Stimulated activated CD4-positive, alpha-beta T cell treated with anti-CD3 and anti-CD28 coated beads, Interleukin-1b, Interleukin-23, amount 100 ng/mL, for 1 hour (primary cell): ENCODE measurements around the gene DAB2IP.
"Not testable (repeated sequence)": the region's sequence is repeated elsewhere in the genome, so short reads cannot be mapped to it uniquely, and the experiment has no call there.

Experiments
- DNase-seq, 2 donors: peaks; one replicate each; pipeline ENCODE4 v3.0.0-alpha.2; 2020; ENCODE audit warnings: low read depth in 2 of 2

Gene DAB2IP

GRCh38 chr9:121651295-121652020 is at the start of gene DAB2IP:
TSS of gene DAB2IP (plus strand) at chr9:121651634. CDS start at chr9:121651776, 142 bp downstream.
- no peak for DNase-seq

GRCh38 chr9:121603028-121603427 is 48.4 kb upstream of the DAB2IP start:
- DNase-seq = no peak

- no peak for DNase-seq
These were observed 47.2 kb upstream of the DAB2IP start for GRCh38 chr9:121604242-121604641.

DNA sequence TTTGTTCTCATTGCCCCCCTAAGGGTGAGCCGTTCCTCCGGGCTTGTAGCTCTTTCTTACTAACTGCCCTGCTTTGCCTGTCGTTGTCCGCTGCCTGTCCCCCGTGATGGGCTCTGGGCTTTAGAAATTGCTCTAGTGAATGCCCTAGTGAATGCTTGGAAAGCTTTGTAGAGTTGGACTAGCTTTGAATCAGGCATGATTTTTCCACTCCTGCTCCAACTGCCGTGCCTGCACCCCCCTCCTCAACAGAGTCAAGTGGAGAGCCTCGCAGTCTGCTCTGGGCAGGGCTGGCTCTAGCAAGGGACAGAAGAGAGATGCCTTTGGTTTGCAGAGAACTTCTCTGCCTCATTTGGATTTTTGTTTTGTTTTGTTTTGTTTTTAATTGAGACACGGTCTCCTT is 46.8 kb upstream of the DAB2IP start:
- DNase-seq = no peak

DNA sequence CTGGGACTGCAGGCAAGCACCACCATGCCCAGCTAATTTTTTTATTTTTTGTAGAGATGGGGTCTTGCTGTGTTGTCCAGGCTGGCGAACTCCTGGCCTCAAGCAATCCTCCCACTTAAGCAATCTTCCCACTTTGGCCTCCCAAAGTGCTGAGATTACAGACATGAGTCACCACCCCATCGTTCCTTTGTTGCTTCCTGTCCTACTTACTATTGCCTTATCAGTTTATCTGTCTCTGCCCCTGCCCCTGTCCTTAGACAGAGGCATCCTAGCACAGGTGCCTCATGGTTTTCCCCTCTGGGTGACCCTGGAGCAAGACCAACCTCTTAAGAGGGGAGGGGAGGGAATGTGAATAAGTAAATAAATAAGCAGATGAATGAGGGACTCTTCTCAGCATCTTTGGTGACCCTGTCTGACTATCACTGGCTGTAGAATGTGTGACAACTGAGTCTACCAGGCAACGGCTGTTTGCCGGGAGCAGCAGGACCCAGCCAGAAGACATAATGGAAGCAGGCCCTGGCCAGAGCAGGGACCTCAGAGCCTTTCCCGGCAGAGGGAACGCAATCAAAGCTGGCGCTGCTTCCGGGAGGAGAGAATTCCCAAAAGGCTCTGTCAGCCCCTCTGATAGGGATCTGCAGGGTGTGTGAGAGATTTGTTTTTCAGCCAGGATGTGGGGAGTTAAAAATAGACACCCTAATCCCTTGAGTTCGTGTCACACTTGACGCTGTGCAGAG is 43.8 kb upstream of the DAB2IP start:
- DNase-seq = no peak

GRCh38 chr9:121608168-121608853 is 43.1 kb upstream of the DAB2IP start:
- DNase-seq = no peak

DNA sequence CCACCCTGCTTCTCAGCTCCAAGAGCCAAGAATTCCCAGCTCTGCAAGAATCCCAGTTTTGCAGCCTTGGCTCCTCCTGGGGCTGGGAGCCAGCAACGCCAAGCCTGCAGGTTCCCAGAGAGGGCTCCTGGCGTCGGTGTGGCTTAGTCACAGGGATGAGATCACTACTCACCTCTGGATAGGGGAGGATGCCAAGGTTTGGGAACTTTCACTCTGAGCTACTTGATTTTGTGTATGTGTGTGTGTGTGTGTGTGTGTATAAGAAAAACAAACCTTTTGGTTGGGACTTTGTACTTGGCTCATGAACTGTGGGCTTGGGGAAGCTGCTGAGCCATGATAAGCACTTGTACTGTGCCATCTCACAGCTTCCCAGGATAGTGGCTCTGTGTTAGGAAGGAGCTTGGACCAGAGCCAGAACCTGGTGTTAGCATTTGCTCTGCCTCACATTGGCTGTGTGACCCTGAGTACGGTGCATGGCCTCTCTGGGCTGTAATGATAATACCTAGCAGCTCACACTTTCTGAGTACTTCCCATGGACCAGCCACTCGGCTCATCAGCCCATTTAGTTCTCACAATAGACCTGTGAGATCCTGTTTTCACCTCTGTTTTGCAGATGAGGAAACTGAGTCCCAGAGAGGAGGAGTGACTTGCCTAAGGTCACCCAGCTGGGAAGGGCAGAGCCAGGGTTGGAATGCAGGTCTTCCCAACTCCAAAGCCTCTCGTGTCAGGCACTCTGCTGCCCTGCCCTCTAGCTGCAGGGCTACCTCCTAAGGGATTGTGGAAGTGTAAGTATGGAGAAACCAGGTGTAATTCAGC is 41.4 kb upstream of the DAB2IP start:
- DNase-seq = no peak

DNA sequence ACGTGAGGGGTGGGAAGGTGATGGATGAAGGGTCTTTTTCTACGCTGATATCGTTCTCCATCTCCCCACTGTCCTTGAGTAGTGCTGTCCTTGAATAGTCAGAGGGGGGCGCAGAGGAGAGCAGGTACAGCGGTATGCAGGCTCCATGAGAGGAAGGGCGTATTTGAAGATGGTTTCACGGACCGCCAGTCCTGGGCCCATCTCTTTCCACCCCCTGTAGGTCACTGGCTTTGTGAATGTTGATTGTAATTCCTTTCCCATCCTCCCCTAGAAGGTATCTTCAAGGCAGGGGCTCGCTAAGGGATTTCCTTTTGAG is 40.8 kb upstream of the DAB2IP start:
- DNase-seq = no peak

DNA sequence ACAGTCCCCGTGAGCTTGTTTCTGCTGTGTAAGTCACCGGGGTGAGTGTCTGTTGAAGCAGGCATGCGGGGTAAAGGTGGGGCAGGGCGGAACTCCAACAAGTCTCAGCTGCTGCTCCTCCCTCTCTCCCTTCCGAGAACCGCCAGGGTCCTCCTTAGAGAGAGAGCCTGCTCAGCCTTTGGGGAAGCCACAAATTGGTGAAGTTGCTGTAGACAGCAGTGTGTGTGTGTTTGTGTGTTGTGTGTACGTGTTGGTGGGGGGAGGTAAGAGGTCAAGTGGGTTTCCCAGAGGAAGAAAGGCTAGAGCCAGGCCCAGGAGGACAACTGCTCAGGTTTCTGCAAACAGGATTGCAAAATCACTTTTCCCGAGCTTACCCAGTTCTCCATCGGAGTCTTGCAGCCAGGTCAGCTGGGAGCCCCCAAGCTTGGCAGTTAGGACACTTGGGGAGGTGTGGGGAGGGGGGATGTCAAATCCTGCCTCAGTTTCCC is 38.9 kb upstream of the DAB2IP start:
- DNase-seq = no peak

DNA sequence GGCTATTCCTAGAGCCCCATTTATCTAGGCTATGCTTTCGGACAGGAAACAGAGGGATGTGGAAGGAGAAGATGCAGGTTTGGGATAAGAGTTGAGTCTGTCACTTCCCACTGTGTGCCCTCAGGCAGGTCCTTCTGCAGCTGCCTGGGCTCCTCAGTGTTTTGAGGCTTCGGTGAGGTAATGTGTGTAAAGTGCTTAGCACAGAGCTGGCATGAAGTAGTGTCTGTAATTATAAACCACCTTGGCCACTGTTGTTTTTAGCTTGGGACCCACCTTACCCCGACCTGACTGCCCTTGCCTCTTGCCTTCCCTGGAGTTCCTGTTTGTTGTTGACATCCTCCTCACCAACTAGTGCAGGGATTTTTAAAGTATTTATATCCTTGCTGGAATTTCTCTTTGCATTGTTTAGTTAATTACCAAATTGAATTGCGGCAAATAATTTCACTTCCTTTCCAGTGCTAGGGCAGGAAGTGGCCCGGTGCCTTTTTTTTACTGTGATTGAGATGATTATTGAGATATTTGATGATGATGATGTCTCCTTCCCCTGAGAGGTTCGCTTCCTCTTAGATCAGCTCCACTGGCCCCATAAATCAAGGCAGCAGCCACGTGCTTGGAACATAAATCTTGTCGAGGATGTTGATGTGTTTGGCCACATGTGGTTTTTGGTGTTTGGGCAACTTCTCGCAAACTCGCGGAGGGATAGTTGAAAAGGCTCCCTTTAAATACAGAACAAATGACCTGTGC is 38.3 kb upstream of the DAB2IP start:
- no peak for DNase-seq

DNA sequence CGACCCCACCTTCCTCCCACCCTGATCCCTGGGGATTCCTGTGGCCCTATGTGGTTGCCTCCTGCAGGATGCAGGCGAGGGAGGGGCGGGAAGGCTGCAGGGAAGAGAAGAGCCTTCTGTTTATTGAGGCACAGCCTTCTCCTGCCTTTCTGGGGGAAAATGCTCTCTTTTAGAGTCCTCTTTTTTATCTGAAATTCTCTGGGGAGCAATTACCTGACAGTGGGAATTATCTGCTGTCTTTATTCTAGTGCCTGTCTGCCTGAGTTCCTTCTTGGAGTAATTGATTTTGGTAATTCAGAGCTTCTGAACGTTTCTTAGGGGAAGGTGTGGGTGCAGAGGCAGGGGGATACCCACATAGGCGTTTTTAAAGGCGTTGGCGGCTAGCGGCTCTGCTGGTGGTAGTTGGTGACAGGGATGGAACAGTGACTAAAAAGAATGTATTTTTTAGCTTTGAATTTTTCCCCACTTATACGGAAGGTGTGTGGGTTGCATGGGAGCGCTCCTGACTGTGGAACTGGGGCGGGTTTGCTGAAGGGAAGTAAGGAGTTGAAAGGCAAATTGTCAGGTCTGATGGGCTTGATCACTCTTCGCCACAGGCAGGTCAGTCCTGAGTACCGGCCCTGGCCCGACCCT is 35.2 kb upstream of the DAB2IP start:
- no peak for DNase-seq

GRCh38 chr9:121618504-121618903 is 32.9 kb upstream of the DAB2IP start:
- no peak for DNase-seq

DNA sequence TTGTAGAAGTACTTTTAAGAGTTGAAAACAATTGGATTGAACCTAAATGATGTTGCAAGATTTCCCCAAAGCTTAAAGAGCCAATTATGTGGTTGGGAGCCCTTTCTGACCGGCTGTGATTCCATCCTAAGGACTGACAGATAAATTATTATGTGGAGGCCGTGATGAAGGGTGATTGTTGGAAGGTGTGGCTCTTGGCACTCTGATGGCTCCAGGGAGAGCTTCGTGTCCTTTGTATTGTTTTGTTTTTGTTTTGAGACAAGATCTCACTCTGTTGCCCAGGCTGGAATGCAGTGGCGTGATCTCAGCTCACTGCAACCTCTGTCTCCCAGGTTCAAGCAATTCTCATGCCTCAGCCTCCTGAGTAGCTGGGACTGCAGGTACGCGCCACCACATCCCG is 32.5 kb upstream of the DAB2IP start:
- DNase-seq = not testable (repeated sequence)

DNA sequence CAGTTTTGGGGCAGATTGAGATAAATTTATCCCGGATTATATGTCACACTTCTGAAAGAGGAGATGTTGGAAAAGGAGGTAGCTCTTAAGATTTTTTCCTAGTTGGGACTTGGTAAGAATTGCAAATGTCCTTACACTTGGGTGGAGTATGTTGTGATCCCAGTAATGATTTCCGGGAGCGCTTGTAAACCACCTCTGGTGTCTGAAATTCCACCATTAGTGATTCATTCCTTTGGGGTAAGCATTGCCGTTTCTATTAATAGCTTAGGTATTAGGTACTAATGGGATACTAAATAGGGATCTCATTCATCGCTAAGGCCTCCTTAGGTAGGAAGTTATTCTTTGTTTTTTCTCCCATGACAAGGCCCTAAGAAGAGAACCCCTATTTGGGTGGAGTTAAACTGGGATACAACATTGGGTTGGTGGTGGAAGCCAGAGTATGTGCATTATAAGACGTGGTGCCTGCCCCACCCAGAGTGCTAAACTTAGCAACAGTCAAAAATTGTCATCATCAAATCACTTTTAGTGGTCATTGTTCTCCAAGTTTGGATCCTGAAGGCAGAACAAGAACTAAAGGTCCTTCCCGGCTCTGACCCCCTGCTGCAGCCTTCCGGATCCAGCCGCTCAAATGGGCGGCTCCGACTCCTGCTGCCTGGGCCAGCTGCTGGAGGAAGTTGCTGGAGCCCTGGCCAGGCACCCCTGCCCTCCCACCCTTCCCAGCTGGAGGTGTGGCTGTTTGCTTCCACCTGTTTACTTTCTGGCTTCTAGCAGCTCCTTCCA is 31.7 kb upstream of the DAB2IP start:
- DNase-seq = no peak

DNA sequence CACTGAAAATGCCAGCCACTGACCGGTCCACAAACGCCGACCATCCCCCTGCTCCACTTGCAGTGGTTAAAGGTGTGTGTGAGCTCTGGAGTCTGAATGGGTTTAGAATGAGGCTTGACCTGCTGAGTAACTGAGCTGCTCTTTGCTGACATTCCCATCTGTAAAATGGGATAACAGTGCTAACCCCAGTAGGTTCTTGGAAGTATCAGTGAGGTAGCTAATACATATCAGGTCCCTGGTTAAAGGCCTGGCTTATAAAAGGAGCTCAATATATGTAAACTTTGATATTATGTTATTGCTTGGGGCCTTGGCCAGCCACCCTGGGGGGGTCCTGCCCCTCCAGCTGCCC is 31.1 kb upstream of the DAB2IP start:
- DNase-seq = no peak

GRCh38 chr9:121620777-121621449 is 30.5 kb upstream of the DAB2IP start:
- DNase-seq = no peak

- no peak for DNase-seq
These were observed 28.8 kb upstream of the DAB2IP start for GRCh38 chr9:121622387-121623203.

DNA sequence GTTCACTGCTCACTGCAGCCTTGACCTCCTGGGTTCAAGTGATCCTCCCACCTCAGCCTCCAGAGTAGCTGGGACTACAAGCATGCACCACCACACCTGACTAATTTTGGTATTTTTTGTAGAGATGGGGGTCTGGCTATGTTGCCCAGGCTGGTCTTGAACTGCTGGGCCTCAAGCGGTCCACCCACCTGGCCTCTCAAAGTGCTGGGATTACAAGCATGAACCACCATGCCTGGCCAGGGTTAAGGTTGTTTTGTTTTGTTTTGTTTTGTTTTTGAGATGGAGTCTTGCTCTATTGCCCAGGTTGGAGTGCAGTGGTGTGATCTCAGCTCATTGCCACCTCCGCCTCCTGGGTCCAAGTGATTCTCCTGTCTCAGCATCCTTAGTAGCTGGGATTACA is 28.0 kb upstream of the DAB2IP start:
- DNase-seq = not testable (repeated sequence)

GRCh38 chr9:121625590-121625989 is 25.8 kb upstream of the DAB2IP start:
- DNase-seq = no peak
